Measurements from ENCODE around the gene MS4A13.

MS4A13 gene, protein sequence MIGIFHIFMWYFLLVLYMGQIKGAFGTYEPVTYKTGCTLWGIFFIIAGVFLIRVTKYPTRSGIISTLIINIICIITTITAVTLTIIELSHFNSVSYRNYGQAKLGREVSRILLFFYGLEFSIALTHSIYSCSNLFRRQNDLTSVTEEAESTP

GRCh38 chr11:60515144-60515855, at the start of gene MS4A13:
Gene MS4A13 (plus strand): TSS chr11:60515392. CDS start chr11:60518084, 2,692 bp downstream.
- Histone ChIP-seq H3K27me3 (ENCODE audit: control insufficient read depth in 1 of 2, insufficient read depth in 2 of 2, low read length in 2 of 2) (peaks cover 0 to 3% of the 10 kb centered on the region in 2 donors), H3K9ac (ENCODE audit: low read depth in 1 of 2, low read length in 2 of 2) (no peak within 1 kb of the TSS), H3K36me3 (ENCODE audit: control insufficient read depth in 1 of 2, insufficient read depth in 2 of 2, low read length in 2 of 2) (no peaks in the 10 kb centered on the region), H3K4me3 (ENCODE audit: low read depth in 1 of 2, low read length in 2 of 2) (no peak within 1 kb of the TSS), H3K4me1 (ENCODE audit: control insufficient read depth in 1 of 2, insufficient read depth in 2 of 2, low read length in 2 of 2) (no peaks in the 10 kb centered on the region), H3K9me3 (ENCODE audit: control insufficient read depth in 1 of 2, low read length in 2 of 2) (no peaks in the 10 kb centered on the region), H3K27ac (ENCODE audit: low read depth, low read length) (no peak within 1 kb of the TSS)

DNA sequence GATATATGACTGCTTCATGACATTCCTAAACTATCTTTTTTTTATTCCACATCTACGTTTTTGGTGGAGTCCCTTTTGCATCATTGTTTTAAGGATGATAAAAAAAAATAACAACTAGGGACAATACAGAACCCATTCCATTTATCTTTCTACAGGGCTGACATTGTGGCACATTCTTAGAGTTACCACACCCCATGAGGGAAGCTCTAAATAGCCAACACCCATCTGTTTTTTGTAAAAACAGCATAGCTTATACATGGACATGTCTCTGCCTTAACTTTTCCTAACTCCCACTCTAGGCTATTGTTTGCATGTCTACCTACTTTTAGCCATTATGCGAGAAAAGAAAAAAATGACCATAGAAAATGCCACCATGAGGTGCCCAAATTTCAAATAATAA, 46.4 kb upstream of the MS4A13 start:
- Histone ChIP-seq H3K27me3 (ENCODE audit: control insufficient read depth in 1 of 2, insufficient read depth in 2 of 2, low read length in 2 of 2) (no peaks in the 10 kb centered on the region), H3K4me3 (ENCODE audit: low read depth in 1 of 2, low read length in 2 of 2) (no peak overlapping the region), H3K27ac (ENCODE audit: low read depth, low read length) (no peak overlapping the region), H3K9me3 (ENCODE audit: control insufficient read depth in 1 of 2, low read length in 2 of 2) (no peaks in the 10 kb centered on the region), H3K9ac (ENCODE audit: low read depth in 1 of 2, low read length in 2 of 2) (no peak overlapping the region), H3K4me1 (ENCODE audit: control insufficient read depth in 1 of 2, insufficient read depth in 2 of 2, low read length in 2 of 2) (no peaks in the 10 kb centered on the region), H3K36me3 (ENCODE audit: control insufficient read depth in 1 of 2, insufficient read depth in 2 of 2, low read length in 2 of 2) (no peaks in the 10 kb centered on the region)

DNA sequence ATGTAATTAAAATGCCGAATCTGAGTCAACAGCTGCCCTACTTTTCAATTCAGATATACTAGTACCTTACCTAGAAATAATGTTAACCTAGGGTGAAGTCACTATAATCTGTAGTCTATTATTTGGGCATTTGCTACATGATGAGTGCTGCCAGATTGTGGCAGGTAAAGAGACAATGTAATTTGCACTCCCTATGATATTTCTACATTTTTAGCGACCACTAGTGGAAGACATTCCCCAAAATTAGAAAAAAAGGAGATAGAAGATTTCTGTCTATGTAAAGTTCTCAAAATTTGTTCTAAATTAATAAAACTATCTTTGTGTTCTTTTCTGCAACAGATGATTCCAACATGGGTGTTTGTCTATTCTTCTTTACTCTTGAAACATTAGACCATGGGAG, 45.5 kb upstream of the MS4A13 start:
- no peak overlapping the region for H3K4me3 ChIP-seq (ENCODE audit: low read depth in 1 of 2, low read length in 2 of 2)
- H3K9me3 ChIP-seq (ENCODE audit: control insufficient read depth in 1 of 2, low read length in 2 of 2): no peaks in the 10 kb centered on the region
- H3K9ac ChIP-seq (ENCODE audit: low read depth in 1 of 2, low read length in 2 of 2): no peak overlapping the region
- no peaks in the 10 kb centered on the region for H3K36me3 ChIP-seq (ENCODE audit: control insufficient read depth in 1 of 2, insufficient read depth in 2 of 2, low read length in 2 of 2)
- H3K4me1 ChIP-seq (ENCODE audit: control insufficient read depth in 1 of 2, insufficient read depth in 2 of 2, low read length in 2 of 2): no peaks in the 10 kb centered on the region
- no peaks in the 10 kb centered on the region for H3K27me3 ChIP-seq (ENCODE audit: control insufficient read depth in 1 of 2, insufficient read depth in 2 of 2, low read length in 2 of 2)
- H3K27ac ChIP-seq (ENCODE audit: low read depth, low read length): no peak overlapping the region

DNA sequence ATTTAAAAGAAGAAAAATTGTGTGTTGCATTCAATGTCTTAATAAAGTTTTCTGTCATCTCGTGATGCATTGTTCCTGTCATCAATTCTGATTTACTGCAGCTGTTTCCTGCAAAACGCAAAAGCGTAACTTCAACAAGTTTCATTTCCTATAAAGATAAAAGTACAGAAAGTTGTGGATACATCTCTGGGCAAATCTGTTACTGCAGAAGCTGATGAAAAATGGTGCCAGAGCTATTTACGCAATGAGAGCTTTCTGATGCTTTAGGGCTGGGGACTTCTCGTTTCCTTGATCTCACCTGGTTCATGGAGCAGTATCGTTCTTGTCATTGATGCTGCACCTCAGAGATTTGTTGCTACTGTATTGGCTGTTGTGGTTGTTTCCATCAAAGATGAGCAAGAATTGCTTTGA, 38.2 kb upstream of the MS4A13 start:
- Histone ChIP-seq H3K27me3 (ENCODE audit: control insufficient read depth in 1 of 2, insufficient read depth in 2 of 2, low read length in 2 of 2) (no peaks in the 10 kb centered on the region), H3K9ac (ENCODE audit: low read depth in 1 of 2, low read length in 2 of 2) (no peak overlapping the region), H3K4me1 (ENCODE audit: control insufficient read depth in 1 of 2, insufficient read depth in 2 of 2, low read length in 2 of 2) (no peaks in the 10 kb centered on the region), H3K9me3 (ENCODE audit: control insufficient read depth in 1 of 2, low read length in 2 of 2) (no peaks in the 10 kb centered on the region), H3K36me3 (ENCODE audit: control insufficient read depth in 1 of 2, insufficient read depth in 2 of 2, low read length in 2 of 2) (no peaks in the 10 kb centered on the region), H3K27ac (ENCODE audit: low read depth, low read length) (no peak overlapping the region), H3K4me3 (ENCODE audit: low read depth in 1 of 2, low read length in 2 of 2) (no peak overlapping the region)

GRCh38 chr11:60482361-60482760, 32.8 kb upstream of the MS4A13 start:
- Histone ChIP-seq H3K4me3 (ENCODE audit: low read depth in 1 of 2, low read length in 2 of 2) (no peak overlapping the region), H3K27ac (ENCODE audit: low read depth, low read length) (no peak overlapping the region), H3K4me1 (ENCODE audit: control insufficient read depth in 1 of 2, insufficient read depth in 2 of 2, low read length in 2 of 2) (no peaks in the 10 kb centered on the region), H3K36me3 (ENCODE audit: control insufficient read depth in 1 of 2, insufficient read depth in 2 of 2, low read length in 2 of 2) (no peaks in the 10 kb centered on the region), H3K9ac (ENCODE audit: low read depth in 1 of 2, low read length in 2 of 2) (no peak overlapping the region), H3K9me3 (ENCODE audit: control insufficient read depth in 1 of 2, low read length in 2 of 2) (no peaks in the 10 kb centered on the region), H3K27me3 (ENCODE audit: control insufficient read depth in 1 of 2, insufficient read depth in 2 of 2, low read length in 2 of 2) (no peaks in the 10 kb centered on the region)

- no peaks in the 10 kb centered on the region for H3K4me1 ChIP-seq (ENCODE audit: control insufficient read depth in 1 of 2, insufficient read depth in 2 of 2, low read length in 2 of 2)
- H3K27me3 ChIP-seq (ENCODE audit: control insufficient read depth in 1 of 2, insufficient read depth in 2 of 2, low read length in 2 of 2): no peaks in the 10 kb centered on the region
- no peak overlapping the region for H3K4me3 ChIP-seq (ENCODE audit: low read depth in 1 of 2, low read length in 2 of 2)
- no peaks in the 10 kb centered on the region for H3K9me3 ChIP-seq (ENCODE audit: control insufficient read depth in 1 of 2, low read length in 2 of 2)
- no peaks in the 10 kb centered on the region for H3K36me3 ChIP-seq (ENCODE audit: control insufficient read depth in 1 of 2, insufficient read depth in 2 of 2, low read length in 2 of 2)
- H3K27ac ChIP-seq (ENCODE audit: low read depth, low read length): no peak overlapping the region
- no peak overlapping the region for H3K9ac ChIP-seq (ENCODE audit: low read depth in 1 of 2, low read length in 2 of 2)
Measured at GRCh38 chr11:60485987-60486386, 29.2 kb upstream of the MS4A13 start.

- Histone ChIP-seq H3K27me3 (ENCODE audit: control insufficient read depth in 1 of 2, insufficient read depth in 2 of 2, low read length in 2 of 2) (no peaks in the 10 kb centered on the region), H3K27ac (ENCODE audit: low read depth, low read length) (no peak within 1 kb of the TSS), H3K9ac (ENCODE audit: low read depth in 1 of 2, low read length in 2 of 2) (no peak within 1 kb of the TSS), H3K36me3 (ENCODE audit: control insufficient read depth in 1 of 2, insufficient read depth in 2 of 2, low read length in 2 of 2) (no peaks in the 10 kb centered on the region), H3K4me1 (ENCODE audit: control insufficient read depth in 1 of 2, insufficient read depth in 2 of 2, low read length in 2 of 2) (no peaks in the 10 kb centered on the region), H3K9me3 (ENCODE audit: control insufficient read depth in 1 of 2, low read length in 2 of 2) (no peaks in the 10 kb centered on the region), H3K4me3 (ENCODE audit: low read depth in 1 of 2, low read length in 2 of 2) (no peak within 1 kb of the TSS)
Measured at GRCh38 chr11:60492488-60493009, 22.6 kb upstream of the MS4A13 start, which contains the start of gene MS4A12. Gene MS4A12 (plus strand): TSS chr11:60492778. CDS start chr11:60497319, 4,541 bp downstream.

DNA sequence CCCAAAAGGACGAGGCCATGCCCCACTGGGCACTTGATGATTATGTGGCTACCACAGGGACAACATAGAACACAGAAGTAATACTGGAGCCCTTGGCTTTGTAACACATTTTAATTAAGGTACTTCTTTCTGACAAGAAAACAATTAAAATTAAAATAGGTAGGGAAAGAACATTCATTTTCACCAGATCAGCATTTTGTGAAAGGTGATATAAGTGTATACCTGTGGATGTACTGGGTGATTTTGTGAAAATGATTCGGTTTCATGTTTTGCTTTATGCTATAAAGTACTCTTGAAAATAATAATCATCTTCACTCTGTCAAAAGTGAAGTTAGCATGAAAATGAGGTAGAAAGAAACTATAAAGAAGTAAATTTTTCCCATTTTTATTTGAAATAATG, 21.7 kb upstream of the MS4A13 start:
- H3K27me3 ChIP-seq (ENCODE audit: control insufficient read depth in 1 of 2, insufficient read depth in 2 of 2, low read length in 2 of 2): no peaks in the 10 kb centered on the region
- no peaks in the 10 kb centered on the region for H3K36me3 ChIP-seq (ENCODE audit: control insufficient read depth in 1 of 2, insufficient read depth in 2 of 2, low read length in 2 of 2)
- H3K9ac ChIP-seq (ENCODE audit: low read depth in 1 of 2, low read length in 2 of 2): no peak overlapping the region
- no peak overlapping the region for H3K4me3 ChIP-seq (ENCODE audit: low read depth in 1 of 2, low read length in 2 of 2)
- no peak overlapping the region for H3K27ac ChIP-seq (ENCODE audit: low read depth, low read length)
- no peaks in the 10 kb centered on the region for H3K4me1 ChIP-seq (ENCODE audit: control insufficient read depth in 1 of 2, insufficient read depth in 2 of 2, low read length in 2 of 2)
- H3K9me3 ChIP-seq (ENCODE audit: control insufficient read depth in 1 of 2, low read length in 2 of 2): no peaks in the 10 kb centered on the region

DNA sequence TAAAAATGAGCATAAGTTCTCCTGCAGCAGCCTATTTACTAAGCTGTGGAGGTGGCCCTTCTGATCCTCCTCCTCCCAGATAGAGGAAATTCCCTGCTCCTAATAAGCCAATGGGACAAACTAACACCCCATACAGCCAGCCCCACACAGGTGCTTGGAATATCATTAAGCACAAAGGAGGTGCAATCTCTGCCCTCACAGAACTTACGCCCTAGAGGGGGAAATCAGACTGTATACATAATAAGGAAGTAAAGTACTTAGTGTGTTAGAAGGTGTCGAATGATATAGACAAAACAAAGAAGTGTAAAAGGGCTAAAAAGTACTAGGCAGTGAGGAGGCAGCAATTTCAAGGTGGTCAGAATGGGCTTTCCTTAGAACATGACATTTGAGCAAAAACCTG, 16.8 kb upstream of the MS4A13 start:
- H3K9ac ChIP-seq (ENCODE audit: low read depth in 1 of 2, low read length in 2 of 2): no peak overlapping the region
- peaks cover 0 to 5% of the 10 kb centered on the region in 2 donors for H3K4me1 ChIP-seq (ENCODE audit: control insufficient read depth in 1 of 2, insufficient read depth in 2 of 2, low read length in 2 of 2)
- no peak overlapping the region for H3K27ac ChIP-seq (ENCODE audit: low read depth, low read length)
- H3K9me3 ChIP-seq (ENCODE audit: control insufficient read depth in 1 of 2, low read length in 2 of 2): no peaks in the 10 kb centered on the region
- H3K27me3 ChIP-seq (ENCODE audit: control insufficient read depth in 1 of 2, insufficient read depth in 2 of 2, low read length in 2 of 2): no peaks in the 10 kb centered on the region
- H3K36me3 ChIP-seq (ENCODE audit: control insufficient read depth in 1 of 2, insufficient read depth in 2 of 2, low read length in 2 of 2): no peaks in the 10 kb centered on the region
- no peak overlapping the region for H3K4me3 ChIP-seq (ENCODE audit: low read depth in 1 of 2, low read length in 2 of 2)

GRCh38 chr11:60498853-60499252, 16.3 kb upstream of the MS4A13 start:
- Histone ChIP-seq H3K9me3 (ENCODE audit: control insufficient read depth in 1 of 2, low read length in 2 of 2) (no peaks in the 10 kb centered on the region), H3K27me3 (ENCODE audit: control insufficient read depth in 1 of 2, insufficient read depth in 2 of 2, low read length in 2 of 2) (no peaks in the 10 kb centered on the region), H3K4me1 (ENCODE audit: control insufficient read depth in 1 of 2, insufficient read depth in 2 of 2, low read length in 2 of 2) (peaks cover 0 to 6% of the 10 kb centered on the region in 2 donors), H3K36me3 (ENCODE audit: control insufficient read depth in 1 of 2, insufficient read depth in 2 of 2, low read length in 2 of 2) (no peaks in the 10 kb centered on the region), H3K27ac (ENCODE audit: low read depth, low read length) (no peak overlapping the region), H3K9ac (ENCODE audit: low read depth in 1 of 2, low read length in 2 of 2) (no peak overlapping the region), H3K4me3 (ENCODE audit: low read depth in 1 of 2, low read length in 2 of 2) (no peak overlapping the region)
